Measurements from ENCODE around the gene ADAMTS4. TPM values are rescaled to one million over a fixed set of nuclear protein-coding genes. Genes with fewer than 3 reads are reported as not detected.

The ADAMTS4 gene, protein sequence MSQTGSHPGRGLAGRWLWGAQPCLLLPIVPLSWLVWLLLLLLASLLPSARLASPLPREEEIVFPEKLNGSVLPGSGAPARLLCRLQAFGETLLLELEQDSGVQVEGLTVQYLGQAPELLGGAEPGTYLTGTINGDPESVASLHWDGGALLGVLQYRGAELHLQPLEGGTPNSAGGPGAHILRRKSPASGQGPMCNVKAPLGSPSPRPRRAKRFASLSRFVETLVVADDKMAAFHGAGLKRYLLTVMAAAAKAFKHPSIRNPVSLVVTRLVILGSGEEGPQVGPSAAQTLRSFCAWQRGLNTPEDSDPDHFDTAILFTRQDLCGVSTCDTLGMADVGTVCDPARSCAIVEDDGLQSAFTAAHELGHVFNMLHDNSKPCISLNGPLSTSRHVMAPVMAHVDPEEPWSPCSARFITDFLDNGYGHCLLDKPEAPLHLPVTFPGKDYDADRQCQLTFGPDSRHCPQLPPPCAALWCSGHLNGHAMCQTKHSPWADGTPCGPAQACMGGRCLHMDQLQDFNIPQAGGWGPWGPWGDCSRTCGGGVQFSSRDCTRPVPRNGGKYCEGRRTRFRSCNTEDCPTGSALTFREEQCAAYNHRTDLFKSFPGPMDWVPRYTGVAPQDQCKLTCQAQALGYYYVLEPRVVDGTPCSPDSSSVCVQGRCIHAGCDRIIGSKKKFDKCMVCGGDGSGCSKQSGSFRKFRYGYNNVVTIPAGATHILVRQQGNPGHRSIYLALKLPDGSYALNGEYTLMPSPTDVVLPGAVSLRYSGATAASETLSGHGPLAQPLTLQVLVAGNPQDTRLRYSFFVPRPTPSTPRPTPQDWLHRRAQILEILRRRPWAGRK
- under 1 TPM in 2 of 3 donors, not detected in 1; 0.10 to 0.29 TPM for polyA plus RNA-seq

DNA sequence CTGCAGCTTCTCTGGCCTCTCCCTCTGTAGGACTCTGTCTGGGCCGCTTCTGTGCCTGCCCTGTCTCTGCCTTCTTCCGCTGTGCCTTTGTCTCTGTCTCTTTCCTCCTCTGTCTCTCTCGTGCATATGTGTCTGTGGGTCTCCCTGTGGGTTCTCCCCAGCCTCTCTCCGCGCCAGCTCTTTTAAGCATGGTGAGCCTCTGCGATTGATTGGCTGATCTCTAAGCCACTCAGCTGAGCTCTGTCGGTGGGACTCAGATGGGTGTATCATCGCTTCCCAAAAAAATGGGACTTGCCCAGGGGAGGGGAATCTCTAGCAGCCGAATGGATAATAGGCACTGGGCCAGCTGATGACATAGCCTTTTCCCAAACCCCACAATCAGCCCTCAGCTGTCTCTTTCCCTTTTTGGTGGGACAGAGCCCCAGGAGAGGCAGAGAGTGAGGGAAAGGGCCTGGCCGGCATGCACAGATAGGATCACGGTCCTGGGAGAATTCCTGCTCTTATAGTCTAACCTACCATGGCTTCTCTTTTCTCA, at the start of gene ADAMTS4:
ADAMTS4 (minus strand) TSS at position 158 of the 535 bp plus-strand sequence. CDS start 427 bp downstream, outside the sequence.
- DNase-seq, result no peak
- Mint-ChIP-seq H3K4me3 (peak within 1 kb of the TSS in 2 of 5 donors; percentile 5 to 44), H3K9me3 (no peaks in the 10 kb centered on the region), H3K27ac (peak within 1 kb of the TSS in 3 of 6 donors; percentile 20 to 96 (median 41)), H3K4me1 (peaks cover 63 to 75% of the 10 kb centered on the region in 2 donors), H3K27me3 (ENCODE audit: low read depth in 3 of 3) (peaks cover 0 to 8% (median 5%) of the 10 kb centered on the region in 3 donors), H3K36me3 (peaks cover 0 to 4% (median under 1%) of the 10 kb centered on the region in 3 donors)

DNA sequence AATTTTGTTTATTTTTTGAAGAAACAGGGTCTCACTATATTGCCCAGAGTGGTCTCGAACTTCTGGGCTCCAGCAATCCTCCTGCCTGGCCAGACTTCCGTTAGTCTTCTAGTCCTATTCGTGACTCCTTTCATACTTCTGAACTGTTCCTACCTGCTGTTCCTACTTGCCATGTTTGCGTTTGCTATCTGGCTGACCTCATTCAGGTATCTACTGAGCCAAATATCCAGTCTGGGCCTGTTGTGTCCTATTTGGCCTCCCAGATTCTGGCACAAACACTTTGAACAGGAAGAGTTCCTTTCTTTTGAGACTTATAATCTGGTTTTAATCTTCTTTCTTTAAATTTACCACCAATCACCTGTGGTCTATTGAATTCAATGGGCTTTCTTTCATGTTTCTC, 46.0 kb upstream of the ADAMTS4 start:
- H3K4me3 Mint-ChIP-seq, result no peak overlapping the region
- H3K4me1 Mint-ChIP-seq, result no peaks in the 10 kb centered on the region
- no peaks in the 10 kb centered on the region for H3K9me3 Mint-ChIP-seq
- DNase-seq, result no peak
- H3K27me3 Mint-ChIP-seq (ENCODE audit: low read depth in 3 of 3), result peaks cover 0 to 3% (median 0%) of the 10 kb centered on the region in 3 donors
- H3K36me3 Mint-ChIP-seq, result peaks cover 0 to 2% (median 0%) of the 10 kb centered on the region in 3 donors
- H3K27ac Mint-ChIP-seq, result no peak overlapping the region

DNA sequence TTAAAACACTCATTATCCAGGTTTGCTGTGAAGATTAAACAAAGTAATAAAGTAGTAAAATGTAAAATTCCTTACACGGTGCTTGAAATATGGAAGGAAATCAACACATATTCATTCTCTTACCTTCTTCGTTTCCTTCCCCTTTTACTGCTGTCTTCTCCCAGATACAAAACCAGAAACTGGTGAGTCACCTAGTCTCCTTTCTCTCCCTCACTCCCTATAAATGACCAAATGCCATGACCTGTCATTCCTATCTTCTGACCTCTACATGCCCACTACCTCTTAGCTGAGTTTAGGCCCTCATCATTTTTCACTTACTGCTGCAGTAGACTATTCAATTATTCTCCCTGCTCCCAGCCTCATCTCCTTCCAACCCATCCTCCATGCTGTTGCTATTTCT, 43.5 kb upstream of the ADAMTS4 start:
- no peaks in the 10 kb centered on the region for H3K9me3 Mint-ChIP-seq
- no peak for DNase-seq
- H3K4me1 Mint-ChIP-seq, result no peaks in the 10 kb centered on the region
- no peak overlapping the region for H3K27ac Mint-ChIP-seq
- no peak overlapping the region for H3K4me3 Mint-ChIP-seq
- peaks cover 0 to 8% (median 3%) of the 10 kb centered on the region in 3 donors for H3K27me3 Mint-ChIP-seq (ENCODE audit: low read depth in 3 of 3)
- no peaks in the 10 kb centered on the region for H3K36me3 Mint-ChIP-seq

DNA sequence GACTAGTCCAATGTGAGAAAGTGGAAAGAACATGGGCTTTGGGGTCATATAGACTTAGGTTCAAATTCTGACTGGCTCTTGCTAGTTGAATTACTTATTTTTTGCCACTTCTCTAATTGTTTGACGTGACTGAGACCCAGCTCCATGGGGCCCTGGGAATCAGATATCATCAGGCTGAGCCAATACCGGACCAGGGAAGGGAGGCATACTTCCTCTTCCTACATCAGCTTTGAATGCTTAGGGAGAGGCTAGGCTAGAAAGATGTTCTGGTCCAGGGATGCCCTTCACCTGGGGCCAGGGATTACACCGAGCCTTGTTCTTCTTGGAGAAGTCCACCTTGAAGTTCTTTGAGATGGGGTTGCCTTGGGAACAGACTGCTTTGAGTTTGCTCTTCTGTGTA, 42.8 kb upstream of the ADAMTS4 start:
- Mint-ChIP-seq H3K4me3 (no peak overlapping the region), H3K4me1 (no peaks in the 10 kb centered on the region), H3K27me3 (ENCODE audit: low read depth in 3 of 3) (peaks cover 0 to 8% (median 6%) of the 10 kb centered on the region in 3 donors), H3K27ac (no peak overlapping the region), H3K36me3 (no peaks in the 10 kb centered on the region), H3K9me3 (no peaks in the 10 kb centered on the region)
- DNase-seq, result no peak

- Mint-ChIP-seq H3K4me1 (no peaks in the 10 kb centered on the region), H3K36me3 (no peaks in the 10 kb centered on the region), H3K4me3 (no peak within 1 kb of the TSS), H3K9me3 (no peaks in the 10 kb centered on the region), H3K27ac (no peak within 1 kb of the TSS), H3K27me3 (ENCODE audit: low read depth in 3 of 3) (peaks cover 0 to 10% (median 6%) of the 10 kb centered on the region in 3 donors)
- no peak for DNase-seq
Measured at GRCh38 chr1:161238039-161238473, 39.2 kb upstream of the ADAMTS4 start, which contains the start of gene NR1I3. NR1I3 (minus strand) TSS chr1:161238203; CDS start chr1:161236565, 1,638 bp downstream.

DNA sequence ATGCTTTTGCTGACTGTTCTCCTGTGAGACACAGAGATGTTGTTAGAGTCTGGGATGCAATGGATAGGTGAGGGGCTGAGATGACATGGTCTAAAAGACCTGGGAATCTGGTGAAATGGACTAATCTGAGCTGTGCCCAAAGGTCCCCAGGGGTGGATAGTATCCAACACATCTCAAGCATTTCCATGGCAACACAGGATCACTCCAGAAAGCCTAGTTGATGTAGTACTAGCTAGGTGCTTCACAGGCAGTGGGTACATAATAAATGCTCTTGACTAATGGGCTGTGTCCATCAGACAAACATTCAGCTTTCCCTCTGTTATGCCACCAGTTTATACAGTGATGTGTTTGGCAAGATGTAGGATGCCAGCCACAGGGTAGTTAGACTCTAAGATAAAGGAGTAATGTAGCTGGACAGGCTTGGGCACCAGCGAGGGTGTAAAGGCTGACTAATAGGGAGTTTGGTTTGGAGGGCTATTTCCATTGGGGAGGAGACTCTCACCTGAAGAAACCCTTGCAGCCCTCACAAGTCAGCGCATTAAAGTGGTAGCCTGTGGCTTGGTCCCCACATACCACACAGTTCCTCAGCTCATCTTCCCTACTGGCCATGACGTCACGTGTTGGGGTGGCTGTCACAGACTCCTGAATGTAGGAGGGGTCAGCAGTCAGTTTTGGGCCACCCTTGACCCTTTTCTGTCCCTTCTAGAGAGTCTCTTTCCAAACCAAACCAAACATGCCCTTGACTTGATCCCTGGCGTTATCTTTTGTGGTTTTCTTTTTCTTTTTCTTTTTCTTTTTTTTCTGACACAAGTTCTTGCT, 37.3 kb upstream of the ADAMTS4 start:
- H3K36me3 Mint-ChIP-seq, result no peaks in the 10 kb centered on the region

DNA sequence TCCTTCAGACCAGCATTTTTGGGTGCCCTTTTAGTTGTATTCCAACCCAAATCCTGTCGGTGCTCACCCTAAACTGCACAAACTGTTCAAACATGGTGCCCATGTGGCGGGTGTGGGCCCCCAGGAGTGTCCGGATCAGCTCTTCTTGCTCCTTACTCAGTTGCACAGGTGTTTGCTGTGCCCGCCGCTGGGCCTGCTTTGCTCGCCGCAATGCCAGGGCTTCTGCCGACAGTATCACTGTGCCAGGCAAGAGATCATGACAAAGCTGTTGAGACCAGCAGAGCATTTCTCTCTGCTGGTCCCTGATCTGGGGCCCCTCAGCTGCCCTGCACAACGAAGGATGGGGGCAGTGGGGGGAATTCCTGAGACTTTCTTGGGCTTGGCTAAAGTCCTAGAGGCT, 34.2 kb upstream of the ADAMTS4 start:
- no peak overlapping the region for H3K27ac Mint-ChIP-seq
- peaks cover 4 to 7% of the 10 kb centered on the region in 2 donors for H3K4me1 Mint-ChIP-seq

More for the DNA sequence above, 37.3 kb upstream of the ADAMTS4 start:
- no peak for DNase-seq
- H3K4me1 Mint-ChIP-seq, result no peaks in the 10 kb centered on the region
- no peak overlapping the region for H3K4me3 Mint-ChIP-seq
- peaks cover 0 to 10% (median 3%) of the 10 kb centered on the region in 3 donors for H3K27me3 Mint-ChIP-seq (ENCODE audit: low read depth in 3 of 3)
- no peaks in the 10 kb centered on the region for H3K9me3 Mint-ChIP-seq
- no peak overlapping the region for H3K27ac Mint-ChIP-seq

DNA sequence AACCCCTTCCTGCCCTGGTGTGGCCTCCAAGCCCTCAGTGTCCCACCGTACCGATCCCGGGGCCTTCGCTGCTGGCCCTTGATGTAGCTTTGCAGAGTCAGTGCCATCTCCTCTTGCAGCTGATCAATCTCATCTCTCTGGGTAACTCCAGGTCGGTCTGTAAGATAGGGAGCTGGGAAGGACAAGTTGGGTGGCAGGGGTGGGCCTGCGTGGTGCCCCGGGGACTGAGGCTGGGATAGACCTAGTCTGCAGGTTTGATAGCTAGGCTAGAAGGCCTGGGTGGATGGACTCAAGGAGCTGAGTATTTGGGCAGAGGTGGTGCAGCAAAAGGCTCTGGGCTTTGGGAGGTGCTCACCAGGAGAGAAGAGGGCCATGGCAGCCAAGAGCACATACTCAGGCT, 31.9 kb upstream of the ADAMTS4 start:
- Mint-ChIP-seq H3K9me3 (no peaks in the 10 kb centered on the region), H3K4me1 (peaks cover 27 to 30% of the 10 kb centered on the region in 2 donors), H3K27ac (peak overlapping the region in 2 of 6 donors; percentile 10 to 28), H3K36me3 (peaks cover 0 to 19% (median 8%) of the 10 kb centered on the region in 3 donors), H3K27me3 (ENCODE audit: low read depth in 3 of 3) (peaks cover 2 to 4% (median 3%) of the 10 kb centered on the region in 3 donors), H3K4me3 (no peak overlapping the region)
- no peak for DNase-seq

More for the DNA sequence above, 34.2 kb upstream of the ADAMTS4 start:
- Mint-ChIP-seq H3K27me3 (ENCODE audit: low read depth in 3 of 3) (peaks cover 0 to 4% (median 4%) of the 10 kb centered on the region in 3 donors), H3K4me3 (no peak overlapping the region), H3K9me3 (no peaks in the 10 kb centered on the region), H3K36me3 (peaks cover 0 to 13% (median 8%) of the 10 kb centered on the region in 3 donors)
- DNase-seq, result no peak

DNA sequence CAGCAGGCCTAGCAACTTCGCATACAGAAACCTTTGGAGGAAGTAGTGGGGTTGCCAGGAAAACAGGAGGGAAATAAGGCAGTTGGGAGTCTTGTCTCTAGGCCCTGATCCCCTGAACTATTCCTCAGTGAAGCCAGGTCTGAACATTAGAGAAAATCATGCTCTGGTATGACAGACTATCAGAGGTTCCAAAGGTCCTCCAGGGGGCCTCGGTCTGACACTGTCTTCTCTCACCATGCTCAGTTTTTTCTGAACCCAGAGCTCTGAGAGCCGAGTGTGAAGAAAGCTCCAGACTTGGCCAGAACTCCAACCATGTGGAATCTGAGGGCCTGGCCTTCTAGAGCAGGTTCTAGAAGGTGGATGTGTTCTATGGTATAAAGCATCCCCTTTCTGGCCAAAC, 31.0 kb upstream of the ADAMTS4 start:
- Mint-ChIP-seq H3K4me1 (peaks cover 35 to 39% of the 10 kb centered on the region in 2 donors), H3K27me3 (ENCODE audit: low read depth in 3 of 3) (peaks cover 2 to 6% (median 3%) of the 10 kb centered on the region in 3 donors), H3K9me3 (no peaks in the 10 kb centered on the region), H3K27ac (no peak overlapping the region), H3K4me3 (no peak overlapping the region), H3K36me3 (peaks cover 0 to 19% (median 8%) of the 10 kb centered on the region in 3 donors)
- no peak for DNase-seq

GRCh38 chr1:161228032-161228431, 29.2 kb upstream of the ADAMTS4 start:
- Mint-ChIP-seq H3K27ac (peak overlapping the region in 5 of 6 donors; percentile 22 to 85 (median 73)), H3K4me3 (peak overlapping the region in 3 of 5 donors; percentile 52 to 98 (median 94)), H3K4me1 (peaks cover 42 to 49% of the 10 kb centered on the region in 2 donors), H3K9me3 (no peaks in the 10 kb centered on the region), H3K36me3 (peaks cover 0 to 19% (median 8%) of the 10 kb centered on the region in 3 donors), H3K27me3 (ENCODE audit: low read depth in 3 of 3) (peaks cover 0 to 6% (median 3%) of the 10 kb centered on the region in 3 donors)
- DNase-seq, result no peak

DNA sequence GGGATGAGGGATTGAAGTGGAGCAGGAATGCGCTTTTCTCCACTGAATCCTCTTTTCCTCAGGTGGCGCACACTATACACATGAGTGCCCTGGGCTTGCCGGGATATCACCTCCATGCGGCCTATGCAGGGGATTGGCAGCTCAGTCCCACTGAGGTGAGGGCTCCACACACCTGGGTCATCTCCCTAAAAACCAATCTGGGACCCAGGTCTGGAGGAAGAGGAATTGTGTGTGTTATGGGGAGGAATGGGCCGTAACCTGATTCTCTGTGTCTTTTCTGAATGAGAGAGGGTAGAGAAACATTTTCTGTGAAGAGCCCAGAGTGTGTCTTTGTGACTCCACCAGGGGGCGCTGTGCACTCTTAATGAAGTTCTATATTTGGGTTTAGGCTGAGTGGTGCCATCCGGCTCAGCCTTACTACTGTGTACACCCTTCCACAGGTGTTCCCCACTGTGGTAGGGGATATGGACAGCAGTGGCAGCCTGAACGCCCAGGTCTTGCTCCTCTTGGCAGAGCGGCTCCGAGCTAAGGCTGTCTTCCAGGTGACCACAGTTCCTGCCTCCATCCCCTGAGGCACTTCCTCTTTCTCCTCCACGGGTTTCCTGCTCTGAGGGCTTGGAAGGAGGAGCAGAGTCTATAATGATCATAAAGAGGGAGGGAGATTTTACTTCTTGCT, 28.5 kb upstream of the ADAMTS4 start:
- Mint-ChIP-seq H3K36me3 (peaks cover 0 to 22% (median 8%) of the 10 kb centered on the region in 3 donors), H3K4me3 (peak overlapping the region; percentile 78 to 98 (median 94)), H3K9me3 (no peaks in the 10 kb centered on the region), H3K4me1 (peaks cover 47 to 53% of the 10 kb centered on the region in 2 donors), H3K27me3 (ENCODE audit: low read depth in 3 of 3) (peaks cover 0 to 6% (median 4%) of the 10 kb centered on the region in 3 donors), H3K27ac (peak overlapping the region; percentile 51 to 79 (median 64))
- DNase-seq, result peak; percentile 75 to 81 (median 75)

DNA sequence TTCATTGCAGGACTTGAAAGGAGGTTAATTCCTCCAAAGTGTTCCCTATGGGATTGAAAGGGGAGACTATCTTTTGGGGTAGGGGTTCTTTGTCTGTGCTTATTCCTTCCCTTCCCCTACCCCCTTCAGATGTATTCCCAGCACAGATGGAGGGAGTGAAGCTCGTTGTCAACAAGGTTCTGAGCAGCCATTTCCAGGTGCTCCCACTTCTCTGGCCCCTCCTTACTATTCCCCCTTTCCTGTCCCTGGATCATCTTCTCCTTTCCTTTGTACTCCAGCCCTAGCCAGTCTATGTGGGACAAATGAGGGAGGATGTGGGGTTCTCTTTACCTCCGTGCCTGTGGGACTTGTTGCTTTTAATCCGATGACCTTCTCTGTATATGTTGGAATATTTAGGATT, 27.9 kb upstream of the ADAMTS4 start:
- peak overlapping the region in 5 of 6 donors; percentile 47 to 79 (median 56) for H3K27ac Mint-ChIP-seq
- DNase-seq, result no peak
- H3K36me3 Mint-ChIP-seq, result peaks cover 0 to 22% (median 8%) of the 10 kb centered on the region in 3 donors
- H3K27me3 Mint-ChIP-seq (ENCODE audit: low read depth in 3 of 3), result peaks cover 0 to 6% (median 4%) of the 10 kb centered on the region in 3 donors
- H3K4me3 Mint-ChIP-seq, result peak overlapping the region; percentile 78 to 98 (median 94)
- H3K9me3 Mint-ChIP-seq, result no peaks in the 10 kb centered on the region
- peaks cover 49 to 53% of the 10 kb centered on the region in 2 donors for H3K4me1 Mint-ChIP-seq
